Measurements from ENCODE around the gene PCYOX1L.

The PCYOX1L gene

DNA sequence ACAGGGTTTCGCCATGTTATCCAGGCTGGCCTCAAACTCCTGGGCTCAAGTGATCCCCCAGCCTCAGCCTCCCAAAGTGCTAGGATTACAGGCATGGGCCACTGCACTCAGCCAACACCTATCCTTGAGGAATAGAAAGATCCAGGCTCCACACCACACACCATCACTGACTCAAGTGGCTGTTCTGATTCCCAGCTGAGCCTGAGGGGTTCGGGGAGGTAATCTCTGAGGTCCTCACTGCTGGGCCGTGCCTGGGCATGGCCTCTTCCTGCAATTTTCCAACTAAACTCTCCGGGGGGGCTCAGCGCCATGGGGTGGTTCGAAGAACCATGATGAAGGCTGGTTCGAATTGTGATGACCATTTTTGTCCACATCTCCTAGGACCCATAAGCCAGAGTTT is 52.2 kb downstream of the PCYOX1L start:
- DNase-seq: no peak

DNA sequence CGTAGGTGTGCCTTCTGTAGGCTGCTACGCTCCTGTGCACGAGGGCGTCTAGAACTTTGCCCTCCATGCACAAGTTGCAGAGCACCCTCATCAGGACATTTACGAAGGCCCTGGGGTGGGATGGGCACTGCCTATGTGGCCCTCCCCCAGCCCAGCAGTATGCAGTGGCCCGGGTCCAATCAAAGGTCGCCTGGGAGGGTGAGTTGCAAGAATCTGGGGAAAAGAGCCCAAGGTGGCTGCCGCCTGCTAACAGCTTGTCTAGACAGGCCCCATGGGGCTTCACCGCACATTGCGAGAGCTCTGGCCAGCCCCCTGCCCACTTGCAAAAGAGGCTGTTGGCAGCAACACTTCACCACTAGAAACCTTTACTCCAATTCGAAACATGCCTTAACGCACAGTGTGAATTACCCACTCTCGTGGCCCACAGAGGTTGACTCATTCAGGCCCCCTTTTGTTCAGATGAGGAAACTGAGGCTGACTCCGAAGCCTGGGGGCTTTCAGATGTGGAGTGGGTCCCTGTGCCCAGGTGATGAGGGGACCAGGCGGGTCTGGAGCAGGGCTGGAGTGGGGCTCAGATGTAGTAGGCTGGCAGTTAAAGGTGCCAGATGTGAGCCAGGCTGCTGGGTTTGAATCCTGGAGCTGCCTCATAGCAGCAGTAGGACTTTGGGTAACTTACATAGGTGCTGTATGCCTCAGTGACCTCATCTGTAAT is 53.0 kb downstream of the PCYOX1L start:
- no peak for DNase-seq

DNA sequence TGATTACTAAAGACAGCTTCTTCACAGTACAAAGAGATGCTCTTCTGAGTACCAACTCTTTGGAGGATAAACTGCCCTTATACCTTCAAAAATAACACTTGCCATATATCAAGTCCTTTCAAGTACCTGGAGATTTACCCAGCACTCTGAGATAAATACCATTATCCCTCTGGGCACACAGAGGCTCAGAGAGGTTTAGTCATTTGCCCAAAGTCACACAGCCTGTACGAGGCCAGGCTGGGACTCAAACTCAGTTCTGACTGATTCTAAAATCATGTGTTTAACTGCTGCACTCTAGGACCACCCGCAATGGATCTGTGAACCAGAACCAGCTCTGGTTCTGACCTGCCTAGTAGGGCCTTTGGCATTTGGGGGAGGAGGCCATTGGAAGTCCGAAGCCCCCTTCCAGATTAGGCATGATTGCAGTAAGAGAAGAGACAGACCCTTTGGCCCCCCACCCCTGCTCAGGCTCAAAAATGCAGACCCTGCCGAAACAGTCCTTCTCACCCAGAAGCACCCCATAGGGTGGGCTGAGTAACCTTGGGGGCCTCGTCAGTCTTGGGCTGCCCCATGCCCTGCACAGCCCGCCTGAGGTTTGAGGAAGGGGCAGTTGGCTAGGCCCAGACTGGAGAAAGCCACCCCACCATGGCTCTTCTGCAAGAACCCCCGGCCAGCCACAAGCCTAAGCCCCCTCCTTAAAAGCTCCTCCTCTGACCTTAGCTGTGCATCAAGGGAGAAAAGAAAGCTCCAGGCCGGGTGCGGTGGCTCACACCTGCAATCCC is 54.1 kb downstream of the PCYOX1L start:
- no peak for DNase-seq

DNA sequence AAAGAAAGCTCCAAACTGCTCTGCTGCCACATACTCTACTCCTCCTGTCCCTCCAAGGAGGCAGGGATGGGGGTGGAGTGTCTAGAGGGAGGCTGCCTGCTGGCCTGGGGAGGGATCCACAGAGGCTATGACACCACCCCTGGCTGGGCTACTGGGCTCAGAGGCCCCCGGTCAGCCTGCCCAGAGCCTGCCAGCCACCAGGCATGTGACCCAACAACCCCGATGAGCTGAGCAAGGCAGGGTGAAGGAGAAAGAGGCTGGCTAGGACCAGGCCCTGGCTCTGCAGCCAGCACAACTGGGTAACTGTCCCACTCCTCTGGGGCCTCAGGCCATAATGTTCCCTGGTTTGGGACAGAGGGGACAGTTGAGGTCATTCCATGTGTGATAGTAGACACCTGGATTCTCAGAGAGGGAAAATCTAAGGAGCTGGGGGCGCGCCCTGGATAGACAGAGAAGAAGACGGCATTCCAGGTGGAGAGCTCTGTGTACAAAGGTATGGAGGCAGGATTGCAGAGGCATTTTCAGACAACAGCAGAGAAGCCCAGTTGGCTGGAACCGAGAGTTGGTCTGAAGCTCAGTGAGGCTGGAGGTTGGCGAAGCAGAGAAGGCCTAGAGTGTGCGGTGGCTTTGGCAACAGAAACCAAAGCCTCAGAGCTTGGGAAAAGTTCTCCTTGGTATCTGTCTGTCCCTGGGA is 55.1 kb downstream of the PCYOX1L start:
- DNase-seq: no peak

DNA sequence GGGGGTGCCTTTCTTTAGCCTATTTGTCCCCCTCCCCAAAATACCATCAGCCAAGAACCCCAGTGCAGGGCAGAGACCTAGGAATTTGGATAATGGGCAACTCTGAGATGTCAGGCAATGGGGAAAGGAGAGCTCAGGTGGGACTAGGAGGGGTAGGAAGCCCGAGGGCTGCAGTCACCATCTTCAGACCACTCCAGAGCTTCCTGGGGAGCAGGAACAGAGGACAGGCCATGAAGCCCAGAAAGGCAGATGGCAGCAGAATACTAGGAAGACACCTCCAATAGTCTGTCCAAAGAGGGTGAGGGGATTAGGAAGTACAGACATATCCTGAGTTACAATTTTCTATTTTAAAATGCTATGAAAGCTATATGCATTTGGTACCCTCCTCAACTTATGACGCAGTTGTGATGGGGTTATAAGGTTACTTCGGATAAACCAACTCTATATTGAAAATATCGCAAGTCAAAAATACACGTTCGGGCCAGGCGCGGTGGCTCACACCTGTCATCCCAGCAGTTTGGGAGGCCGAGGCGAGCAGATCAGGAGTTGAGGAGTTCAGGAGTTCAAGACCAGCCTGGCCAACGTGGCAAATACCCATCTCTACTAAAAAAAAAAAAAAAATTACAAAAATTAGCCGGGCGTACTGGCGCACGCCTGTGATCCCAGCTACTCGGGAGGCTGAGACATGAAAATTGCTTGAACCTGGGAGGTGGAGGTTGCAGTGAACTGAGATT is 55.8 kb downstream of the PCYOX1L start:
- DNase-seq: no peak

DNA sequence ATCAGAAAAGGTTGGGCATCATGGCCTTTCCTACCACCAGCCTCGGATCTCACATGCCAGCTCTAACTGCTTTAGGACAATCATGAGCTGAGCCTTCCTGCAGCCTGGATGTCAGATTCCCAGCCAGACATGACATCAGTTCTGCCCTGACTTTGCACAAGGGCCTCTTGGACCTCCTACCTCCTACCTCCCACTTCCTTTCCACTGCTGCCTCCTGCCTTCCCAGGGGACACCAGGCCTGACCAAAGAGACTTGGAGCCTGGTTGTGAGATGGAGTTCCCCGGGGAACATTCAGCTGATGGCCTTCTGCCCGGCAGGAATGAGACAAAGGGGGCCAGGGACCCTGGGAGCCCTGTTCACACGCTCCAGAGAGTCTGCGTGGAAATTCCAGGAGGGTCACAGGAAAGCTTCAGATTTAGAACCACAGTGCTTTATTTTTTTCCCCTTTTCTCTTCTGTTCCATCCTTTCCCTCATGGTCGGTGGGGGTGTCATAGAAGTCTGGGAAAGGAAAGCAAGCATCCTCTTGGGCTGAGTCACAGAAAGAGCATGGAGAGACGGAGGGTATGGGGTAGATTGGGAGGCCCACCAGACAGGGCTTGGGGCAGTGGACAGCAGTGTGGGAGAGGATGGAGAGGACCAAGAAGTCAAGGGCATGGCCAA is 56.7 kb downstream of the PCYOX1L start:
- DNase-seq: no peak

DNA sequence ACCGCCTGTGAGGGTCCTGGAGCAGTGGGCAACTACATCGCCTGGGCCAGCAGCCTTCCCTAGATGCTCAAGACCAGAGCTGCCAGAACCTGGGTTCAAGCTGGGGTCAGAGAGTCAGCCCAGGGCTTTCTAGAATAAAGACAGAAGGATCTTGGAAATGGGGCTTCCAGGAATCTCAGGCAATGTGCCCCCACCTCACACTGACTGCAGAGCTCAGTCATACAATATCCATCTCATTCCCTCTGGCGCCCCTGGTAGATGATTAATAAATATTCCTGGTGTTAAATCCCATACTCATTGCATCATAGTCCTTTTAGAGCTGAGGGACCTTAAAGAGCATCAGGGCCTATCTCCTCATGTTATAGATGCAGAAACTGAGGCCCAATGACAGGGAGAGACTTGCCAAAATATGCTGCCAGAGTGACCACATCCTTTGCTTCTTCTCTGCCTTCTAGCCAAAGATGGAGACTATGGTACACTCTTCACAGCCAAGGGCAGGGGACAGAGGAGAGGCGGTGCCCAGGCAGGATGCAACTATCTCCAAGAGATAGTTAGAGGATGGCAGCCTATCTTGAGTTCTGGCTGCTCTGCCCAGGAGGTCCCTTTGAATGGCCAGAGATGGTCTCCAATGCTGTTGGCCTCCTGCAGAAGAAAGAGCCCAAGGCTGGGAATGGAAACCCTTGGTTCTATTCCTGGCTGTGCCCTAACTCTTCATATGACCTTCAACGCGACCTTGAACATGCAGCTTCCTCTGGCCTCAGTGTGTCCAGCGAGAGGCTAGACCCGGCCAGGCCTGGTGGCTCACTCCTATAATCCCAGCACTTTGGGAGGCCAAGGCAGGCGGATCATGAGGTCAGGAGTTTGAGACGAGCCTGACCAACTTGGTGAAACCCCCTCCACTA is 57.5 kb downstream of the PCYOX1L start:
- no peak for DNase-seq

DNA sequence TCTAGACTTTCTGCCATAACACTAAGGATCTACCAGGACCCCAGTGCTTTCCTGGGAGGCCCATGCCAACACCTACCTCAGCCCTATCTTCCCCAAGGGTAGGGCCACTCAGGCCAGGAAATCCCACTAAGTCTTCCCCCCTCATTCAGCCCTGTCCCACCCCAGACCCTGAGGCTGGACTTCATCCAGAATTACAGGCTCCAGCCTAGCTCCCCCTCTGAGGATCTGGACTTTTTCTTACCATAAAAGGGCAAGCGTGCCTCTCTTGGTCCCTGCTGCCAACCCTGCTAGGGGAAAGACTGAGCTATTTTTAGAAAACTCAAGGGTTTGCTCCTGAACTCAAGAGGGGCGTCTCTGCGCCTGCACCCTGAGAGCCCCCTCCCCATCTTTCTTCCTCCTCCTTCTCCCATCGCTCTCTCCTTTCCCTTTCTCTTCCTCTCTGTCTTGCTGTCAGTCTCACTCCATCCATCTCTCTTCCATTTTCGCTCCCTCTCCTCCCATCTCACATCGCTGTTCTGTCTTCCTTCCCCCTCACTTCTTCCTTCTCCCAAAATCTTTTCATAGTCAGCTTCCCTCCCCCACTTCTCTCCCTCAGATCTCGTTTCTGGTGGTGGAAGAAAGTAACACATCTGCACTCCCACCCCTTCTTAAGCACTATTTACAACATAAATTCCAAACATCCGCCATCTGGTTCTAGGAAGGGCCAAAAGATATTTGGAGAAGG is 59.3 kb downstream of the PCYOX1L start:
- no peak for DNase-seq

DNA sequence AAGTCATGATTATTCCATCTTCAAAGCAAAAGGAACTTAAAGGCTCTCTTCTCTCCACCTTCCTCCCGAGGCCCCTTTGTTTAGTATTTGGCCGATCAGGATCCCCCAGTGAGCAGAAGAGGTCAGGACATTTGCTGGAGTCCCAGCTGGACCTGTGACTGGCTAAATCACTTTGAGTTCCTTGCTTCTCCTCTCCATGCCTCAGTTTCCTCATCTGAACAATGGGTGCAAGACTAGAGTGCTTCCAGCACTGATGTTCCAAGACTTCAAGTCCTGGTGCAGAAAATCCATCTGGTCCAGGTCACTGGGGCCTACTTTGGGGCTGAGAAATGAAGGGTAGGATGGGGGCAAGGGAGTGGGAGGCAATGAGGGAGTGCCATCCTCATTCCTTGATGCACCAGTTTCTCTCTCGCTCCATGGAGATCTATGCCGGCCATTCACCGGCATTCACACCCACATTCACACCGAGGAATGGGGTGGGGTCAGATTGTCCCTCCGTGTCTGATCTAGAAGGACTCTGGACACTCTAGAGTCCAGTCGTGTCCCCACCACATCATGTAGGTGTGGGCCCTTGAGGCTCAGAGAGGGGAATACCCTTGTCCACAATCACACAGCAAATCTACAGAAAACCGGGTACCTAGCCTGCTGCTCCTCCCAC is 60.0 kb downstream of the PCYOX1L start:
- no peak for DNase-seq

DNA sequence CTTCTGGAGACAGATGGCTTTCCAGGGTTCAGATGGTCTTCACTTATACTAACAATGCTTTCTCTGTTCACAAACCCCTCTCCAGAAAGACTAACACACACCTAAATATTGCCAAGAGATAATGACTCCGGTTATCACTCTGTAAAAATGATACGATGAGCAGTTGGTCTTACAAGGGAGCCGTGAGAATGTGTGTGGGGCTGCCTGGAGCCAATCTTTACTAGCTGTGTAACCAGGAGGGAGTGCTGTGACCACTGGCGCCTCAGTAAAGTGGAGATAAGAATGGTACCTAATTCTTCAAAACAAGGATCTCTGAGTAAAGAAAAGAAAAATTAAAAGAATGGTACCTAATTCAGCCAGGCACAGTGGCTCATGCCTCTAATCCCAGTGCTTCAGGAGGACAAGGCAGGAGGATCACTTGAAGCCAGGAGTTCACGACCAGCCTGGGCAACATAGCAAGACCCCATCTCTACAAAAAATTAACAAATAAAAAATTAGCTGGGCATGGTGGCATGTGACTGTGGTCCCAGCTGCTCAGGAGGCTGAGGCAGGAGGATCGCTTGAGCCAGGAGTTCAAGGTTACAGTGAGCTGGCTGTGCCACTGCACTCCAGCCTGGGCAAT is 61.2 kb downstream of the PCYOX1L start:
- DNase-seq: no peak
